Central memory CD8-positive, alpha-beta T cell (primary cell): ENCODE results near the gene TUBA3D.
"Not testable (repeated sequence)": the region's sequence is repeated elsewhere in the genome, so short reads cannot be mapped to it uniquely, and the experiment has no call there.

Experiments
- ATAC-seq: fragments of 150-1000 bp; cut with Tn5 transposase; replicated peaks from 2 replicates; pipeline ENCODE4 v1.10.0; 2022; ENCODE audit warnings: mild to moderate bottlenecking, moderate FRiP score, moderate number of reproducible peaks; ENCODE audit not compliant: poor library complexity, severe bottlenecking; ENCODE audit errors: extremely low read depth
- DNase-seq, 2 donors: peaks; one replicate each; pipeline ENCODE4 v3.0.0; 2021; ENCODE audit warnings: low spot score in 2 of 2
- H3K27ac Mint-ChIP-seq: one replicate; pipeline ENCODE4 v1.8.0; 2022; ENCODE audit warnings: low read depth, mild to moderate bottlenecking, moderate library complexity, mixed read lengths
- H3K27me3 Mint-ChIP-seq: one replicate; pipeline ENCODE4 v1.8.0; 2022; ENCODE audit warnings: mixed read lengths
- H3K36me3 Mint-ChIP-seq: one replicate; pipeline ENCODE4 v1.8.0; 2022; ENCODE audit warnings: mild to moderate bottlenecking, moderate library complexity, mixed read lengths; ENCODE audit not compliant: insufficient read depth
- H3K4me1 Mint-ChIP-seq: one replicate; pipeline ENCODE4 v1.8.0; 2022; ENCODE audit warnings: mixed read lengths
- H3K4me3 Mint-ChIP-seq: one replicate; pipeline ENCODE4 v1.8.0; 2022; ENCODE audit warnings: mild to moderate bottlenecking, moderate library complexity, mixed read lengths
- H3K9me3 Mint-ChIP-seq: one replicate; pipeline ENCODE4 v1.8.0; 2022; ENCODE audit warnings: mixed read lengths

TUBA3D gene

GRCh38 chr2:131511969-131512870, 36.3 kb downstream of the TUBA3D start:
- Mint-ChIP-seq H3K36me3 (peaks cover 43% of the 10 kb centered on the region), H3K4me1 (peaks cover 11% of the 10 kb centered on the region)
- H3K27ac Mint-ChIP-seq, DNase-seq, H3K27me3 Mint-ChIP-seq, ATAC-seq, H3K4me3 Mint-ChIP-seq, H3K9me3 Mint-ChIP-seq: not testable (repeated sequence)

GRCh38 chr2:131514408-131515166, 38.7 kb downstream of the TUBA3D start:
- not testable (repeated sequence) for DNase-seq, H3K4me3 Mint-ChIP-seq, ATAC-seq, H3K27me3 Mint-ChIP-seq, H3K9me3 Mint-ChIP-seq, H3K27ac Mint-ChIP-seq
- peaks cover 11% of the 10 kb centered on the region for H3K4me1 Mint-ChIP-seq
- peaks cover 32% of the 10 kb centered on the region for H3K36me3 Mint-ChIP-seq

- H3K27me3 Mint-ChIP-seq, H3K4me3 Mint-ChIP-seq, ATAC-seq, H3K9me3 Mint-ChIP-seq, DNase-seq, H3K27ac Mint-ChIP-seq: not testable (repeated sequence)
- peaks cover 11% of the 10 kb centered on the region for H3K4me1 Mint-ChIP-seq
- H3K36me3 Mint-ChIP-seq, result peaks cover 36% of the 10 kb centered on the region
Observed at GRCh38 chr2:131515235-131515634, 39.3 kb downstream of the TUBA3D start.

- H3K27me3 Mint-ChIP-seq, result no peaks in the 10 kb centered on the region
- H3K4me3 Mint-ChIP-seq, result no peak overlapping the region
- H3K4me1 Mint-ChIP-seq, result peaks cover 11% of the 10 kb centered on the region
- no peak overlapping the region for H3K27ac Mint-ChIP-seq
- H3K36me3 Mint-ChIP-seq, result peaks cover 38% of the 10 kb centered on the region
- no peaks in the 10 kb centered on the region for H3K9me3 Mint-ChIP-seq
- DNase-seq (no peak), ATAC-seq (no peak)
Observed at GRCh38 chr2:131516011-131516410, 40.1 kb downstream of the TUBA3D start.

GRCh38 chr2:131516621-131517020, 40.7 kb downstream of the TUBA3D start:
- DNase-seq, H3K27ac Mint-ChIP-seq, H3K27me3 Mint-ChIP-seq, H3K9me3 Mint-ChIP-seq, ATAC-seq, H3K4me3 Mint-ChIP-seq: not testable (repeated sequence)
- Mint-ChIP-seq H3K4me1 (peaks cover 11% of the 10 kb centered on the region), H3K36me3 (peaks cover 35% of the 10 kb centered on the region)

GRCh38 chr2:131517106-131517831, 41.4 kb downstream of the TUBA3D start:
- DNase-seq, result no peak
- Mint-ChIP-seq H3K36me3 (peaks cover 37% of the 10 kb centered on the region), H3K4me1 (peaks cover 10% of the 10 kb centered on the region), H3K27me3 (no peaks in the 10 kb centered on the region), H3K27ac (no peak overlapping the region), H3K9me3 (no peaks in the 10 kb centered on the region), H3K4me3 (no peak overlapping the region)
- ATAC-seq, result no peak

GRCh38 chr2:131517856-131518255, 41.9 kb downstream of the TUBA3D start:
- H3K4me3 Mint-ChIP-seq, H3K27me3 Mint-ChIP-seq, ATAC-seq, H3K27ac Mint-ChIP-seq, DNase-seq, H3K4me1 Mint-ChIP-seq, H3K9me3 Mint-ChIP-seq: not testable (repeated sequence)
- peaks cover 32% of the 10 kb centered on the region for H3K36me3 Mint-ChIP-seq

GRCh38 chr2:131518531-131518930, 42.6 kb downstream of the TUBA3D start:
- not testable (repeated sequence) for ATAC-seq, H3K27ac Mint-ChIP-seq, H3K4me1 Mint-ChIP-seq, H3K27me3 Mint-ChIP-seq, DNase-seq, H3K4me3 Mint-ChIP-seq, H3K9me3 Mint-ChIP-seq
- H3K36me3 Mint-ChIP-seq, result peaks cover 32% of the 10 kb centered on the region

- ATAC-seq (no peak), DNase-seq (no peak)
- no peaks in the 10 kb centered on the region for H3K27me3 Mint-ChIP-seq
- H3K9me3 Mint-ChIP-seq, result no peaks in the 10 kb centered on the region
- peaks cover 5% of the 10 kb centered on the region for H3K4me1 Mint-ChIP-seq
- no peak overlapping the region for H3K27ac Mint-ChIP-seq
- no peak overlapping the region for H3K4me3 Mint-ChIP-seq
- peaks cover 30% of the 10 kb centered on the region for H3K36me3 Mint-ChIP-seq
Observed at GRCh38 chr2:131519466-131519865, 43.5 kb downstream of the TUBA3D start.

- H3K4me1 Mint-ChIP-seq, H3K27me3 Mint-ChIP-seq, ATAC-seq, H3K9me3 Mint-ChIP-seq, H3K4me3 Mint-ChIP-seq, H3K27ac Mint-ChIP-seq, DNase-seq: not testable (repeated sequence)
- H3K36me3 Mint-ChIP-seq, result peaks cover 27% of the 10 kb centered on the region
Observed at GRCh38 chr2:131519871-131520470, 44.1 kb downstream of the TUBA3D start.

GRCh38 chr2:131520526-131520925, 44.6 kb downstream of the TUBA3D start:
- H3K36me3 Mint-ChIP-seq, result peaks cover 26% of the 10 kb centered on the region
- ATAC-seq (no peak), DNase-seq (no peak)
- no peak overlapping the region for H3K4me3 Mint-ChIP-seq
- no peaks in the 10 kb centered on the region for H3K9me3 Mint-ChIP-seq
- no peaks in the 10 kb centered on the region for H3K27me3 Mint-ChIP-seq
- no peak overlapping the region for H3K27ac Mint-ChIP-seq
- H3K4me1 Mint-ChIP-seq, result no peaks in the 10 kb centered on the region

- not testable (repeated sequence) for H3K4me3 Mint-ChIP-seq, ATAC-seq, H3K9me3 Mint-ChIP-seq, H3K27me3 Mint-ChIP-seq, DNase-seq, H3K27ac Mint-ChIP-seq, H3K4me1 Mint-ChIP-seq
- H3K36me3 Mint-ChIP-seq, result peaks cover 22% of the 10 kb centered on the region
Observed at GRCh38 chr2:131521524-131521923, 45.6 kb downstream of the TUBA3D start.
